MCF 10A (cell line): ENCODE results near the gene CRYGS. TPM values are rescaled to one million over a fixed set of nuclear protein-coding genes. Genes with fewer than 3 reads are reported as not detected.

Experiments
- BruUV-seq: library from RNA; stranded (reverse); fragments of 400-500 nt; replicated peaks from 2 replicates; lab custom pipeline; 2021; lab: Mats Ljungman, UMichigan
- CTCF ChIA-PET: fragments of 300-600 bp; sonication (Branson Sonifier 250); formaldehyde crosslinking; extraction: SDS; loops from one replicate; lab custom pipeline; 2021; ENCODE audit warnings: antibody characterized with exemption, inconsistent platforms; lab: Yijun Ruan, JAX
- POLR2A ChIA-PET: fragments of 300-600, 350-650 bp; sonication (Branson Sonifier 250); formaldehyde crosslinking; extraction: SDS; loops from one replicate; lab custom pipeline; 2020; ENCODE audit warnings: antibody characterized with exemption, inconsistent platforms; lab: Yijun Ruan, JAX
- DNase-seq: peaks from one replicate; pipeline ENCODE4 v3.0.0-alpha.2; 2018; ENCODE audit not compliant: unreplicated experiment
- H3K27ac Mint-ChIP-seq: one replicate; pipeline ENCODE4 v1.8.0; 2022; ENCODE audit warnings: mild to moderate bottlenecking, low read depth, mixed read lengths; ENCODE audit not compliant: unreplicated experiment
- H3K27me3 Mint-ChIP-seq: one replicate; pipeline ENCODE4 v1.8.0; 2022; ENCODE audit warnings: mixed read lengths; ENCODE audit not compliant: insufficient read depth, unreplicated experiment
- H3K36me3 Mint-ChIP-seq: one replicate; pipeline ENCODE4 v1.8.0; 2022; ENCODE audit warnings: mild to moderate bottlenecking, moderate library complexity, mixed read lengths; ENCODE audit not compliant: insufficient read depth, unreplicated experiment
- H3K4me1 Mint-ChIP-seq: one replicate; pipeline ENCODE4 v1.8.0; 2022; ENCODE audit warnings: mixed read lengths; ENCODE audit not compliant: insufficient read depth, unreplicated experiment
- H3K4me3 Mint-ChIP-seq: one replicate; pipeline ENCODE4 v1.8.0; 2022; ENCODE audit warnings: mild to moderate bottlenecking, moderate library complexity, mixed read lengths; ENCODE audit not compliant: unreplicated experiment
- H3K9me3 Mint-ChIP-seq: one replicate; pipeline ENCODE4 v1.8.0; 2022; ENCODE audit warnings: mixed read lengths; ENCODE audit not compliant: unreplicated experiment
- intact Hi-C: fragments of 100-400 bp; cut with micrococcal nuclease; formaldehyde crosslinking; loops from 2 replicates; pipeline ENCODE4 v1.14.1; 2022
- total RNA-seq: library from RNA; stranded (reverse); gene quantifications from 2 replicates; pipeline ENCODE4 v1.2.3, GENCODE V29; 2022
- TF ChIP-seq, protein P1 (sequence below): fragments of 200-600 bp; IDR thresholded peaks from one replicate; pipeline ENCODE4 v1.8.0; 2022; ENCODE audit warnings: antibody characterized with exemption, mild to moderate bottlenecking; ENCODE audit not compliant: unreplicated experiment

The CRYGS gene
- total RNA-seq, 1 experiment from 2014 or later, result 4.0 TPM

DNA sequence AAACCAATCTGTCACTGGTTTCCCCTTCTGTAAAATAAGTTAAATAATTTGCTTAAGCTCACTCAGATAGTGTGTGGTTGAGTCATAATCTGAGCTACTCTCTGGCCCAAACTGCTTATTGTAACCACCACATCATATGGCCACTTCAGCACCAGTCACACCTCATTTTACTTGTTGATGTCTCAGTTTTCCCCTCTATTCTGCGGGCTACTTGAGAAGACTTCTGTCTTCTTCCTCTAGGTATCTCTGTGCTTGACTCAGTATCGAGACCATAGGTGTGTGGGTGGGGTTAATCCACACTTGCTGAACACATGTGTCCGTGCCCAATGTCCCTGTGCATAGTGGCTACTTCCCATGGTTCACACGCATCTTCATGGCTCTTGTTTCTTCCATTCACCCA is 32.9 kb downstream of the CRYGS start:
- H3K27me3 Mint-ChIP-seq, result peaks cover 57% of the 10 kb centered on the region
- TF ChIP-seq, protein P1, sequence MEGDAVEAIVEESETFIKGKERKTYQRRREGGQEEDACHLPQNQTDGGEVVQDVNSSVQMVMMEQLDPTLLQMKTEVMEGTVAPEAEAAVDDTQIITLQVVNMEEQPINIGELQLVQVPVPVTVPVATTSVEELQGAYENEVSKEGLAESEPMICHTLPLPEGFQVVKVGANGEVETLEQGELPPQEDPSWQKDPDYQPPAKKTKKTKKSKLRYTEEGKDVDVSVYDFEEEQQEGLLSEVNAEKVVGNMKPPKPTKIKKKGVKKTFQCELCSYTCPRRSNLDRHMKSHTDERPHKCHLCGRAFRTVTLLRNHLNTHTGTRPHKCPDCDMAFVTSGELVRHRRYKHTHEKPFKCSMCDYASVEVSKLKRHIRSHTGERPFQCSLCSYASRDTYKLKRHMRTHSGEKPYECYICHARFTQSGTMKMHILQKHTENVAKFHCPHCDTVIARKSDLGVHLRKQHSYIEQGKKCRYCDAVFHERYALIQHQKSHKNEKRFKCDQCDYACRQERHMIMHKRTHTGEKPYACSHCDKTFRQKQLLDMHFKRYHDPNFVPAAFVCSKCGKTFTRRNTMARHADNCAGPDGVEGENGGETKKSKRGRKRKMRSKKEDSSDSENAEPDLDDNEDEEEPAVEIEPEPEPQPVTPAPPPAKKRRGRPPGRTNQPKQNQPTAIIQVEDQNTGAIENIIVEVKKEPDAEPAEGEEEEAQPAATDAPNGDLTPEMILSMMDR, result no peak
- no peaks in the 10 kb centered on the region for H3K36me3 Mint-ChIP-seq
- peaks cover 10% of the 10 kb centered on the region for H3K4me1 Mint-ChIP-seq
- BruUV-seq, result no TSS peak
- intact Hi-C loops, result no loop called here
- H3K27ac Mint-ChIP-seq, result no peak overlapping the region
- POLR2A ChIA-PET, result interaction anchor here (1.0 kb wide), 1 partner anchor 8 kb away, joined by 3 read pairs; no protein-coding TSS in a partner anchor
- no peak overlapping the region for H3K4me3 Mint-ChIP-seq
- peaks cover 7% of the 10 kb centered on the region for H3K9me3 Mint-ChIP-seq
- no peak for DNase-seq
- CTCF ChIA-PET, result interaction anchor here (0.7 to 1.9 kb wide), 4 partner anchors 29 to 258 kb away, joined by 3 to 7 read pairs (median 4); no protein-coding TSS in a partner anchor

DNA sequence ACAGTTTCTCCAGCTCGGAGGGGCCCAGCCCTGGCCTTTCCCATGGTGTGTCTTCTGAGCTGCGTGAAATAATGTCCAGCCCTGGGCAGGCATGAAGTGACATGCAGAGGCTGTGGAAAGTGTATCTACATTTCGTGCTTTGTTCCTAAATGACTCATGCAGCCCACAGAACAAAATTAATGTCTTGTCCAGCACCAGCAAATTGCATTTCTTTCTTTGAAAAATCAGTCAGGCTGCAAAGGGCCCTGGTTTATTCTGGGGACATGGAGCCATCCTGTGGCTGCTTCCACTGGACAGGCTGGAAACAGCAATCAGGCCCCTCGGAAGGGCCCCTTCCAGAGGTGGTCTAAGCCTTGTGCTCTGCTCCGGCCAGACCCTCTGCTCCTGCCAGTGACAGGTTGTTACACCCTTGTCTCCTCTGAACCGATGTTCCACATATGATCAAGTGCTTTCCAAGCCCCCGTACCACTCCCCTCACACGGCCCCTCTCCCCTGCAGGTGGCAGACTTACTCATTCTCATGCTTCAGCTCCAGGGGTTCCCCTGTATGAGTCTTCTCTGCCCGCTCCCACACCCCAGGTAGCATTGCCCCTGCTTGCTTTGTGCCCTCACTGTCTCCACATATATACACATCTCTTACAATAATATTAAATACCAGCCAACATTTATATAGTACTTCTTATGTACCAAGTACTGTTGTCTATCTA is 33.7 kb downstream of the CRYGS start:
- POLR2A ChIA-PET, result interaction anchor here (1.0 kb wide), 1 partner anchor 9 kb away, joined by 3 read pairs; no protein-coding TSS in a partner anchor
- BruUV-seq, result no TSS peak
- no peak overlapping the region for H3K4me3 Mint-ChIP-seq
- intact Hi-C loops, result no loop called here
- CTCF ChIA-PET, result interaction anchor here (0.6 to 1.9 kb wide), 6 partner anchors 30 to 917 kb away, joined by 3 to 7 read pairs (median 4); no protein-coding TSS in a partner anchor
- peaks cover under 1% of the 10 kb centered on the region for H3K9me3 Mint-ChIP-seq
- TF ChIP-seq, protein P1, result no peak
- no peaks in the 10 kb centered on the region for H3K36me3 Mint-ChIP-seq
- peaks cover 10% of the 10 kb centered on the region for H3K4me1 Mint-ChIP-seq
- no peak overlapping the region for H3K27ac Mint-ChIP-seq
- peaks cover 63% of the 10 kb centered on the region for H3K27me3 Mint-ChIP-seq
- DNase-seq, result no peak

DNA sequence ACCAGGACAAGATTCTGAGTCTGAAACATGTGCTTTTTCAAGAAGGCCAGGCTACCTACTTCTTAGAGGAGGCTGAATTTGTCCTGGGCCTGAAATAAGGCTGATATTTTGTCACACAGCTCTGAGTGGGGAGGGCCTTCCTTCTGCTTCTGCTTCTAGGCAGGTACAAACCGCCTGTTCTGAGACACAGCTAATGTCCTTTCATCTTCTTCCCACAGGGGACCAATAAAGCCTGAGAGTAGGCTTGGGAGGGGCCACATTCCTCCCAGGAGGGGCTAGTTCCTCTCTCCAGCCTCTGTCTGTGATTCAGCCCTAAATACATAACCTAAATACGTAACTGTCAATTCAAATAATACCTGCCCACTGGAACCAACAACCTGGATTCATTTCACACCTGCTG is 34.8 kb downstream of the CRYGS start:
- TF ChIP-seq, protein P1, result no peak
- Mint-ChIP-seq H3K4me1 (peaks cover 10% of the 10 kb centered on the region), H3K4me3 (no peak overlapping the region), H3K36me3 (no peaks in the 10 kb centered on the region), H3K9me3 (no peaks in the 10 kb centered on the region), H3K27me3 (peaks cover 59% of the 10 kb centered on the region), H3K27ac (no peak overlapping the region)
- ChIA-PET CTCF (interaction anchor here (0.6 to 0.9 kb wide), 2 partner anchors 528 to 531 kb away, joined by 3 read pairs; no protein-coding TSS in a partner anchor), POLR2A (no interaction called here)
- no TSS peak for BruUV-seq
- intact Hi-C loops, result no loop called here
- DNase-seq, result no peak

DNA sequence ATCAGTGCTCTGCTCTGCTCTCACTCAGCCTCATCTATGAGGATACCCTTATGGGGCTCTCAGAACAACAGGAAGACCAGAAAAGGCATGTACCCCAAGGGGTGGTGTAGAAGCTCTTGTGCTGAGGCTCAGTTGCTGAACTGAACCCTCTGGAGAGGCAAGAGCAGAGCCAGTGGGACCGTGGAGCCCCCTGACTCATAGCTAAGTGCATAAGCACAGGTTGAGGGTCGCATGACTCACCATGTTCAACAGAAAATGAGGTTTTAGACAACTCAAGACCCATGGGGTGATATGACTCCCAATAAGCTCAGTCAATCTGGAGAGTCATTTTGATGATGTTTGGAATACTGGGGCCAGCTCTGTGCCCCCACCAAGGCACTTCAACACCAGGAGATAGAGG is 37.3 kb downstream of the CRYGS start:
- CTCF ChIA-PET, result interaction anchor here (0.6 to 1.7 kb wide), 5 partner anchors 34 to 278 kb away, joined by 3 to 8 read pairs (median 3); no protein-coding TSS in a partner anchor
- Mint-ChIP-seq H3K27me3 (peaks cover 56% of the 10 kb centered on the region), H3K27ac (no peak overlapping the region), H3K4me3 (no peak overlapping the region), H3K9me3 (no peaks in the 10 kb centered on the region), H3K4me1 (peaks cover 10% of the 10 kb centered on the region), H3K36me3 (no peaks in the 10 kb centered on the region)
- intact Hi-C loops, result no loop called here
- TF ChIP-seq, protein P1, result no peak
- BruUV-seq, result no TSS peak
- POLR2A ChIA-PET, result no interaction called here
- no peak for DNase-seq
